Lower leg skin (tissue), 3 donors: Measurements from ENCODE around the gene SLC25A51.

Experiments
- POLR2A ChIP-seq, 2 donors: fragments of 450-650 bp; IDR thresholded peaks; one replicate each; pipeline ENCODE4 v1.6.1; 2016 to 2017; ENCODE audit warnings: antibody characterized with exemption in 2 of 2, mild to moderate bottlenecking in 1 of 2, moderate library complexity in 1 of 2
- TF ChIP-seq, protein P1 (sequence below), 3 donors: fragments of 450-650 bp; IDR thresholded peaks; one replicate each; pipeline ENCODE4 v1.5.1; 2016; ENCODE audit warnings: antibody characterized with exemption in 3 of 3, mild to moderate bottlenecking in 3 of 3, moderate library complexity in 2 of 3

- no peak for TF ChIP-seq POLR2A (IDR thresholded peaks at IDR 0.05)
- TF ChIP-seq, protein P1, sequence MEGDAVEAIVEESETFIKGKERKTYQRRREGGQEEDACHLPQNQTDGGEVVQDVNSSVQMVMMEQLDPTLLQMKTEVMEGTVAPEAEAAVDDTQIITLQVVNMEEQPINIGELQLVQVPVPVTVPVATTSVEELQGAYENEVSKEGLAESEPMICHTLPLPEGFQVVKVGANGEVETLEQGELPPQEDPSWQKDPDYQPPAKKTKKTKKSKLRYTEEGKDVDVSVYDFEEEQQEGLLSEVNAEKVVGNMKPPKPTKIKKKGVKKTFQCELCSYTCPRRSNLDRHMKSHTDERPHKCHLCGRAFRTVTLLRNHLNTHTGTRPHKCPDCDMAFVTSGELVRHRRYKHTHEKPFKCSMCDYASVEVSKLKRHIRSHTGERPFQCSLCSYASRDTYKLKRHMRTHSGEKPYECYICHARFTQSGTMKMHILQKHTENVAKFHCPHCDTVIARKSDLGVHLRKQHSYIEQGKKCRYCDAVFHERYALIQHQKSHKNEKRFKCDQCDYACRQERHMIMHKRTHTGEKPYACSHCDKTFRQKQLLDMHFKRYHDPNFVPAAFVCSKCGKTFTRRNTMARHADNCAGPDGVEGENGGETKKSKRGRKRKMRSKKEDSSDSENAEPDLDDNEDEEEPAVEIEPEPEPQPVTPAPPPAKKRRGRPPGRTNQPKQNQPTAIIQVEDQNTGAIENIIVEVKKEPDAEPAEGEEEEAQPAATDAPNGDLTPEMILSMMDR (IDR thresholded peaks at IDR 0.05) = no peak
Measured at GRCh38 chr9:37944671-37945481, 40.9 kb upstream of the SLC25A51 start.
